ENCODE results near the gene NAV3. TPM values are rescaled to one million over a fixed set of nuclear protein-coding genes. Genes with fewer than 3 reads are reported as not detected.

NAV3 gene
- total and polyA plus RNA-seq, 9 of the 15 experiments (the other 6 are each of a cell fraction or from before 2014, with no cell fraction given): 0.04 TPM; not detected in 8

DNA sequence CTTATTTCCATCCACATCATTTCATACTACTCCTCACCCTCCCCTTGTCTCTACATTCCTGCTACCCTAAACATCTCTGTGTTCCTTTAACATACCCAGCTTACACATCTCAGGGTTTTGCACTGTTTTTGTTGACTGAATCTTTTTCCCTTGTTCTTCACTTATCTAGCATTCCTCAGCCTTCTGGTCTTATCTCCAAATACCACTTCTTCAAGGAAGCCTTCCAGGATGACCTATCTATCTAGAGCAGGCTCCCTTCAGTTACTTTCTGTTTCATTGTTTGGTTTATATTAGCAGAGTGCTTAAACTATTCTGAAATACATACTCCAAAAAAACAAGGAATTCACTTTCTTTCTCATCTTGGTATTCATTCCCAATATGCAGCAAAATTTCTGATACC, 353.1 kb downstream of the NAV3 start:
- no TSS peak for BruUV-seq (replicated peaks)
- H3K9me3 ChIP-seq (replicated peaks; ENCODE audit: control insufficient read depth, insufficient read depth, low read depth, low read length): no peaks in the 10 kb centered on the region
- H3K9ac ChIP-seq (ENCODE audit: insufficient read depth in 1 of 2, low read depth in 2 of 2, low read length in 2 of 2): no peak overlapping the region
- no peaks in the 10 kb centered on the region for H3K36me3 ChIP-seq (ENCODE audit: control insufficient read depth, insufficient read depth, low read length)
- H3K4me2 ChIP-seq (ENCODE audit: insufficient read depth, low read length): no peak overlapping the region
- intact Hi-C loops (cut with micrococcal nuclease): no loop called here
- ATAC-seq (no peak), DNase-seq (ENCODE audit: extremely low read depth in 1 of 4, low spot score in 3 of 4) (no peak), FAIRE-seq (no peak)
- no peaks in the 10 kb centered on the region for H3K27me3 ChIP-seq (ENCODE audit: control insufficient read depth in 2 of 2, insufficient read depth in 2 of 2, low read length in 2 of 2)
- in situ Hi-C loops (cut with MboI): no loop called here
- H3K4me3 ChIP-seq: no peak overlapping the region
- POLR2A ChIA-PET: no interaction called here
- no peaks in the 10 kb centered on the region for H3K4me1 ChIP-seq (replicated peaks in 1 of 2; ENCODE audit: control insufficient read depth in 2 of 2, insufficient read depth in 2 of 2, low read length in 2 of 2)
- H3K9me1 ChIP-seq (ENCODE audit: control insufficient read depth, insufficient read depth, low read length): no peaks in the 10 kb centered on the region
- no peaks in the 10 kb centered on the region for H3K79me2 ChIP-seq (ENCODE audit: control insufficient read depth, insufficient read depth, low read length)
- H4K20me1 ChIP-seq (replicated peaks; ENCODE audit: control insufficient read depth, insufficient read depth, low read length): no peaks in the 10 kb centered on the region
- CTCF ChIA-PET (ENCODE audit: low intra/inter-chr PET ratio): no interaction called here
- no peak overlapping the region for H3K27ac ChIP-seq (ENCODE audit: extremely low read depth, low read depth, low read length)
- H2AFZ ChIP-seq (ENCODE audit: low read depth, low read length): no peak overlapping the region
- no peak for TF ChIP-seq POLR2A (conservative IDR thresholded peaks at IDR 0.05)
- TF ChIP-seq ZC3H8 (IDR thresholded peaks at IDR 0.05): no peak
- TF ChIP-seq RBM25 (IDR thresholded peaks at IDR 0.05; ENCODE audit: low read depth, low read length, severe bottlenecking): no peak
- TF ChIP-seq, protein P1, sequence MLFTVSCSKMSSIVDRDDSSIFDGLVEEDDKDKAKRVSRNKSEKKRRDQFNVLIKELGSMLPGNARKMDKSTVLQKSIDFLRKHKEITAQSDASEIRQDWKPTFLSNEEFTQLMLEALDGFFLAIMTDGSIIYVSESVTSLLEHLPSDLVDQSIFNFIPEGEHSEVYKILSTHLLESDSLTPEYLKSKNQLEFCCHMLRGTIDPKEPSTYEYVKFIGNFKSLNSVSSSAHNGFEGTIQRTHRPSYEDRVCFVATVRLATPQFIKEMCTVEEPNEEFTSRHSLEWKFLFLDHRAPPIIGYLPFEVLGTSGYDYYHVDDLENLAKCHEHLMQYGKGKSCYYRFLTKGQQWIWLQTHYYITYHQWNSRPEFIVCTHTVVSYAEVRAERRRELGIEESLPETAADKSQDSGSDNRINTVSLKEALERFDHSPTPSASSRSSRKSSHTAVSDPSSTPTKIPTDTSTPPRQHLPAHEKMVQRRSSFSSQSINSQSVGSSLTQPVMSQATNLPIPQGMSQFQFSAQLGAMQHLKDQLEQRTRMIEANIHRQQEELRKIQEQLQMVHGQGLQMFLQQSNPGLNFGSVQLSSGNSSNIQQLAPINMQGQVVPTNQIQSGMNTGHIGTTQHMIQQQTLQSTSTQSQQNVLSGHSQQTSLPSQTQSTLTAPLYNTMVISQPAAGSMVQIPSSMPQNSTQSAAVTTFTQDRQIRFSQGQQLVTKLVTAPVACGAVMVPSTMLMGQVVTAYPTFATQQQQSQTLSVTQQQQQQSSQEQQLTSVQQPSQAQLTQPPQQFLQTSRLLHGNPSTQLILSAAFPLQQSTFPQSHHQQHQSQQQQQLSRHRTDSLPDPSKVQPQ (CRISPR knock-in tag; IDR thresholded peaks at IDR 0.05; ENCODE audit: borderline replicate concordance): no peak
- no peak for TF ChIP-seq ZFPM2 (CRISPR knock-in tag; IDR thresholded peaks at IDR 0.05)
- no peak for TF ChIP-seq KLF1 (tag; IDR thresholded peaks at IDR 0.05)
- no peak for TF ChIP-seq IRF2 (CRISPR knock-in tag; IDR thresholded peaks at IDR 0.05)
- TF ChIP-seq, protein P2, sequence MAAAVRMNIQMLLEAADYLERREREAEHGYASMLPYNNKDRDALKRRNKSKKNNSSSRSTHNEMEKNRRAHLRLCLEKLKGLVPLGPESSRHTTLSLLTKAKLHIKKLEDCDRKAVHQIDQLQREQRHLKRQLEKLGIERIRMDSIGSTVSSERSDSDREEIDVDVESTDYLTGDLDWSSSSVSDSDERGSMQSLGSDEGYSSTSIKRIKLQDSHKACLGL (CRISPR knock-in tag; IDR thresholded peaks at IDR 0.05; ENCODE audit: borderline replicate concordance, poor library complexity, severe bottlenecking): no peak
- TF ChIP-seq, protein P3, sequence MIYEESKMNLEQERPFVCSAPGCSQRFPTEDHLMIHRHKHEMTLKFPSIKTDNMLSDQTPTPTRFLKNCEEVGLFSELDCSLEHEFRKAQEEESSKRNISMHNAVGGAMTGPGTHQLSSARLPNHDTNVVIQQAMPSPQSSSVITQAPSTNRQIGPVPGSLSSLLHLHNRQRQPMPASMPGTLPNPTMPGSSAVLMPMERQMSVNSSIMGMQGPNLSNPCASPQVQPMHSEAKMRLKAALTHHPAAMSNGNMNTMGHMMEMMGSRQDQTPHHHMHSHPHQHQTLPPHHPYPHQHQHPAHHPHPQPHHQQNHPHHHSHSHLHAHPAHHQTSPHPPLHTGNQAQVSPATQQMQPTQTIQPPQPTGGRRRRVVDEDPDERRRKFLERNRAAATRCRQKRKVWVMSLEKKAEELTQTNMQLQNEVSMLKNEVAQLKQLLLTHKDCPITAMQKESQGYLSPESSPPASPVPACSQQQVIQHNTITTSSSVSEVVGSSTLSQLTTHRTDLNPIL (CRISPR knock-in tag; IDR thresholded peaks at IDR 0.05): no peak
- TF ChIP-seq CBFB (CRISPR knock-in tag; IDR thresholded peaks at IDR 0.05): no peak
- TF ChIP-seq ZNF134 (CRISPR knock-in tag; conservative IDR thresholded peaks at IDR 0.05): no peak
- no peak for TF ChIP-seq LCOR (CRISPR knock-in tag; IDR thresholded peaks at IDR 0.05)
- TF ChIP-seq NFE2L1 (tag; IDR thresholded peaks at IDR 0.05; ENCODE audit: borderline replicate concordance, low read depth): no peak
- no peak for TF ChIP-seq TAF9B (IDR thresholded peaks at IDR 0.05; ENCODE audit: partially characterized antibody)
- no peak for TF ChIP-seq HDAC1 (IDR thresholded peaks at IDR 0.05)
